ENCODE results near the gene AIFM2. TPM values are rescaled to one million over a fixed set of nuclear protein-coding genes. Genes with fewer than 3 reads are reported as not detected.

Gene AIFM2
- total and polyA plus RNA-seq, 2 donors (not counting 3 experiments of a cell fraction or from before 2014, with no cell fraction given): 6.9 to 8.7 TPM

DNA sequence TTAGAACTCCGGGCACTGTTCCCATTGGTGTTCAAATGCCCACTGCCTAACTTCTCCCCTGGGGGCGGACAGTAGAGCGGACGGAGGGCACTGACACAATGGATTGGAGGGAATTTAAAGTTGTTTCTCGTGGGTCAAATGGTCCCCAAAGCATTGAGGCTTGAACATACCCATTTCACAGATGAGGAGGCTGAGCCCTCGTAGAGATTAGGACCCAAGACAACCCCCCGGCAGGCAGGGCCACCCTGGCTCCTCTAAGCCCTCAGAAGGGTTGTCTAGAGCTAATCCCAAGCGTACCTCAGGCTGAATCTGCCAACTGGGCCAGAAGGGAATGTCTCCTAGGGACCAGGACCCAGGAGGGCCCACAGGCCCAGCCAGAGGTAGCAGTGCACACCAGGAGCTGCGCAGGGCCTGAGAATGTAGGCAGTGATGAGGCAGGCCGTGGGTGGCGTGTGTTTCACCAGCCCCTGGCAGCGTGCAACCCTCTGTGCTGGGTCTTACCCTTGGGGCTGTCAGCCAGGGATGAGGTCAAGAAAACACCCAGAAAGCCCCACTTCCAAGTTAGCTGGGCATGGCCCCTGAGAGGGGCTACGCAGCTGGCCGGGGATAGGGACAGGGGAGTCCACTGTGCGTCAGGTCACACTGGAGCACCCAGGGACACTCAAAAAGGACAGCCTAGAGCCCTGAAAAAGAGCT, 5.8 kb downstream of the AIFM2 start:
- TF ChIP-seq GATA2 (IDR thresholded peaks at IDR 0.05; ENCODE audit: insufficient read depth, insufficient read length, low read depth, low read length) (no peak), POLR2AphosphoS5 (IDR thresholded peaks at IDR 0.05; ENCODE audit: insufficient read depth, low read depth, low read length) (no peak), JUN (IDR thresholded peaks at IDR 0.05; ENCODE audit: borderline replicate concordance, insufficient read depth, insufficient read length, low read depth) (no peak), POLR2A (IDR thresholded peaks at IDR 0.05; ENCODE audit: low read depth, low read length) (no peak), FOS (IDR thresholded peaks at IDR 0.05; ENCODE audit: borderline replicate concordance, insufficient read depth, low read length) (no peak)
- TF ChIP-seq, protein P1, sequence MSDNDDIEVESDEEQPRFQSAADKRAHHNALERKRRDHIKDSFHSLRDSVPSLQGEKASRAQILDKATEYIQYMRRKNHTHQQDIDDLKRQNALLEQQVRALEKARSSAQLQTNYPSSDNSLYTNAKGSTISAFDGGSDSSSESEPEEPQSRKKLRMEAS (IDR thresholded peaks at IDR 0.05; ENCODE audit: insufficient read depth, insufficient read length): no peak
- H2AFZ ChIP-seq (ENCODE audit: low read depth, low read length): no peak overlapping the region
- H3K27ac ChIP-seq (ENCODE audit: insufficient read depth, low read depth, low read length): no peak overlapping the region
- FAIRE-seq (no peak), DNase-seq (ENCODE audit: low read depth, low spot score) (no peak)
- H3K4me1 ChIP-seq (ENCODE audit: control insufficient read depth, extremely low read depth, insufficient read depth, low read length): peaks cover 3% of the 10 kb centered on the region
- H3K79me2 ChIP-seq (ENCODE audit: control insufficient read depth, insufficient read depth, low read length): no peaks in the 10 kb centered on the region
- no peak overlapping the region for H3K4me2 ChIP-seq (ENCODE audit: insufficient read depth, low read length)
- no peak overlapping the region for H3K9ac ChIP-seq (replicated peaks; ENCODE audit: extremely low read depth, insufficient read depth, low read length)
- H3K4me3 ChIP-seq (replicated peaks in 1 of 3; ENCODE audit: insufficient read depth in 1 of 3, low read depth in 1 of 3, low read length in 3 of 3): no peak overlapping the region
- no TSS peak for BruUV-seq (replicated peaks)
- no peaks in the 10 kb centered on the region for H4K20me1 ChIP-seq (replicated peaks; ENCODE audit: control insufficient read depth, extremely low read depth, insufficient read depth, low read length)
- no peaks in the 10 kb centered on the region for H3K9me3 ChIP-seq (replicated peaks; ENCODE audit: control insufficient read depth, insufficient read depth, low read length)
- H3K36me3 ChIP-seq (ENCODE audit: control insufficient read depth in 2 of 2, extremely low read depth in 1 of 2, insufficient read depth in 2 of 2, low read length in 2 of 2): no peaks in the 10 kb centered on the region
- H3K27me3 ChIP-seq (ENCODE audit: control insufficient read depth in 2 of 2, insufficient read depth in 2 of 2, low read length in 2 of 2): no peaks in the 10 kb centered on the region
- ChIA-PET POLR2A (no interaction called here), CTCF (interaction anchor here (0.8 to 2.2 kb wide), 4 partner anchors 9 to 20 kb away, joined by 3 to 13 read pairs (median 4); partner anchors contain the start of gene TYSND1)
- intact Hi-C loops (cut with micrococcal nuclease): no loop called here
- dilution Hi-C loops (cut with MboI; ENCODE audit: extremely low pct_ligation_motif_present, low sequenced_read_pairs): no loop called here
- H3K9me1 ChIP-seq (replicated peaks; ENCODE audit: control insufficient read depth, extremely low read depth, insufficient read depth, low read length): no peaks in the 10 kb centered on the region

All from endothelial cell of umbilical vein (primary cell).